HG02981 (cell line): ENCODE results near the gene BIRC3.
"Not testable (repeated sequence)": the region's sequence is repeated elsewhere in the genome, so short reads cannot be mapped to it uniquely, and the experiment has no call there.

ENCODE experiments used
- ATAC-seq: cut with Tn5 transposase; IDR thresholded peaks from one replicate; pipeline ENCODE4 v1.9.1; 2021; ENCODE audit warnings: mild to moderate bottlenecking, moderate library complexity; ENCODE audit not compliant: unreplicated experiment

The BIRC3 gene

DNA sequence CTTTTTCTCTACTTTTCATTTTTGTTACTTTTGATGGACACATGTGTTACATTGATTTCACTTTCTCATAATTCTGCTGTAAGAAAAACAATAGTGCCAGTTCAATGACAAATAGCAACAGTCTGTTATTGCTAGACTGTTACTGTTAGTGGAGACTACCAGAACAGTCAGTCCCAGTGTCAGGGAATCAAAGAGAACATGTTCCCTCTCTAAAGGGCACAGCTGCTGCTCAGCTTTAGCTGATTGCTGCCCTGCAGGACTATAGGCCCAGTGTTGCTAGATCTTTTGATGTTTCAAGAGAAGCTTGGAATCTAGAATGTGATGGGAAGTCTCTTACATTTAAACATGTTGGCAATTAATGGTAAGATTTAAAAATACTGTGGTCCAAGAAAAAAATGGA is 3.4 kb downstream of the BIRC3 start:
- no peak for ATAC-seq

DNA sequence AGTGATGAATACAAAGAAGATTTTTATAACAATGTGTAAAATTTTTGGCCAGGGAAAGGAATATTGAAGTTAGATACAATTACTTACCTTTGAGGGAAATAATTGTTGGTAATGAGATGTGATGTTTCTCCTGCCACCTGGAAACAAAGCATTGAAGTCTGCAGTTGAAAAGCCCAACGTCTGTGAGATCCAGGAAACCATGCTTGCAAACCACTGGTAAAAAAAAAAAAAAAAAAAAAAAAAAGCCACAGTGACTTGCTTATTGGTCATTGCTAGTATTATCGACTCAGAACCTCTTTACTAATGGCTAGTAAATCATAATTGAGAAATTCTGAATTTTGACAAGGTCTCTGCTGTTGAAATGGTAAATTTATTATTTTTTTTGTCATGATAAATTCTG is 5.3 kb downstream of the BIRC3 start:
- no peak for ATAC-seq

DNA sequence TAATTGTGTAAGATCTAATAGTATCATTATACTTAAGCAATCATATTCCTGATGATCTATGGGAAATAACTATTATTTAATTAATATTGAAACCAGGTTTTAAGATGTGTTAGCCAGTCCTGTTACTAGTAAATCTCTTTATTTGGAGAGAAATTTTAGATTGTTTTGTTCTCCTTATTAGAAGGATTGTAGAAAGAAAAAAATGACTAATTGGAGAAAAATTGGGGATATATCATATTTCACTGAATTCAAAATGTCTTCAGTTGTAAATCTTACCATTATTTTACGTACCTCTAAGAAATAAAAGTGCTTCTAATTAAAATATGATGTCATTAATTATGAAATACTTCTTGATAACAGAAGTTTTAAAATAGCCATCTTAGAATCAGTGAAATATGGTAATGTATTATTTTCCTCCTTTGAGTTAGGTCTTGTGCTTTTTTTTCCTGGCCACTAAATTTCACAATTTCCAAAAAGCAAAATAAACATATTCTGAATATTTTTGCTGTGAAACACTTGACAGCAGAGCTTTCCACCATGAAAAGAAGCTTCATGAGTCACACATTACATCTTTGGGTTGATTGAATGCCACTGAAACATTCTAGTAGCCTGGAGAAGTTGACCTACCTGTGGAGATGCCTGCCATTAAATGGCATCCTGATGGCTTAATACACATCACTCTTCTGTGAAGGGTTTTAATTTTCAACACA is 6.4 kb downstream of the BIRC3 start:
- no peak for ATAC-seq

DNA sequence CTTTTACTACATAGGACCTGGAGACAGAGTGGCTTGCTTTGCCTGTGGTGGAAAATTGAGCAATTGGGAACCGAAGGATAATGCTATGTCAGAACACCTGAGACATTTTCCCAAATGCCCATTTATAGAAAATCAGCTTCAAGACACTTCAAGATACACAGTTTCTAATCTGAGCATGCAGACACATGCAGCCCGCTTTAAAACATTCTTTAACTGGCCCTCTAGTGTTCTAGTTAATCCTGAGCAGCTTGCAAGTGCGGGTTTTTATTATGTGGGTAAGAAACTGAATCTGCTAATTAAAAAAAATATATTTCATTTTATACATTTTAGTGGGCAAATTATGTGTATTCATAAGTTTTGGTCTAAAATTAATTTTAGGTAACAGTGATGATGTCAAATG is 7.8 kb downstream of the BIRC3 start:
- no peak for ATAC-seq

DNA sequence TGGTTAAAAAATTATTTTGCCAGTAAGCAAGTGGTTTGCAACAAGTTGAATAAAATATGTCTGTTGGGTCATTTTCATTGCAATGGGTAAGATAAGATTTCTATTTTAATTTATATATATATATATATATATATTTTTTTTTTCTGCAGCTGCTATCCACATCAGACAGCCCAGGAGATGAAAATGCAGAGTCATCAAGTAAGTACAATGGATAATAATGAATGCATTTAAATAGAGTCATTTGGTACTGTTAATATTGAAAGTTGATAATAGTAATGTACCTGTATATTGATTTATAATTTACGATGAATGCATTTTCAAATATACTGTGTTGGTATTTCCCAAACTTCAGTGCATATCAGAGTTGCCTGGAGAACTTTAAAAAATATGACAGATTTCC is 11.5 kb downstream of the BIRC3 start:
- ATAC-seq: no peak

DNA sequence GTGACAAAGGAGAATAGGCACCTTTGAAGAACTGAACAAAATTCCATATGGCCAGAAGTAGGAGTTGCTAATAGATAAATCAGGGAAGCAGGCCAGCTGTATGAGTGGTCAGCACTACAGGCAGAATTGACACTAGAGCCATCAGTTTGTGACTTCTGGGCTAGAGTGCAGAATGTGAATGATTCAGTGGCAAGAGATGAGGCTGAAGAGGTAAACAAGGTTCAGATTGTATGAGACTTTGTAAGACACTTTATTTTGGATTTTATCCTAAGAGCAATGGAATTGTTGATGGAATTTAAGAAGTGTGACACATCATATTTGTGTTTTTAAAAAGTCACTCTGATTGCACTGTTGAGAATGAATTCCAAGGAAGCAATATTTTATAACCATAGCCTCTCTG is 12.9 kb downstream of the BIRC3 start:
- ATAC-seq: no peak

DNA sequence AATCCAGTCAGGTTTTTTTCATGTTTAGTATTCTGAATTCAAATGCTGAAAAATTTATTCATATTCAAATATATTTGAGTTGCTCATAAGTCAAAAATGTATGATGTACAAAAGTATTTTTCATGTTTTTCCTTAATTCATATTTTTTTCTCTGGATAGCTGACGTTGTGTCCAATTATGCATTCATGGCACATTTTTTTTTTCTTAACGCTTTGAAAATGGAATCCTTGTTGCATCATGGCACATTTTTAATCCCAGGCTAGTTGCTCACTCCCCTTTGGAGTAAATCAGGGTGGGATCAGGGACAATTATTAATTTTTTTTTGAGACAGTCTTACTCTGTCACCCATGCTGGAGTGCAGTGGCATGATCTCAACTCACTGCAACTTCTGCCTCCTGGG is 14.1 kb downstream of the BIRC3 start:
- ATAC-seq: no peak

DNA sequence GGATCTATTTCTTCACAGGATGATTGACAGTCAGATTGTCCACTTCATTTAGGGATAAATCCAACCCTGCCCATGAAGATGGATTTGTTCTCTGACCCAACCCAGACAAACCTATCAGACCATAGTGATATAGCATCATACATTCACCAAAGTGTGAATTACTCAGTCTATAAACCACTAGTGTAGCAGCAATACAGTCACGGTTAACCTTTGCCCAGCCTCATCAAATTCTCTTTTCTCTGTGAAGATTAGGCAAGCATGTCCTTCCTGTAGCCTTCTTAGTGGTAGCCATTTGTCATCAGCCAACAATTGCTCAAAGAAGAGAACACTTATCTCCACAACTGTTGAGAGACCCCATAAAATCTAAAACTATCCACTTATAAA is 15.3 kb downstream of the BIRC3 start:
- ATAC-seq: no peak

DNA sequence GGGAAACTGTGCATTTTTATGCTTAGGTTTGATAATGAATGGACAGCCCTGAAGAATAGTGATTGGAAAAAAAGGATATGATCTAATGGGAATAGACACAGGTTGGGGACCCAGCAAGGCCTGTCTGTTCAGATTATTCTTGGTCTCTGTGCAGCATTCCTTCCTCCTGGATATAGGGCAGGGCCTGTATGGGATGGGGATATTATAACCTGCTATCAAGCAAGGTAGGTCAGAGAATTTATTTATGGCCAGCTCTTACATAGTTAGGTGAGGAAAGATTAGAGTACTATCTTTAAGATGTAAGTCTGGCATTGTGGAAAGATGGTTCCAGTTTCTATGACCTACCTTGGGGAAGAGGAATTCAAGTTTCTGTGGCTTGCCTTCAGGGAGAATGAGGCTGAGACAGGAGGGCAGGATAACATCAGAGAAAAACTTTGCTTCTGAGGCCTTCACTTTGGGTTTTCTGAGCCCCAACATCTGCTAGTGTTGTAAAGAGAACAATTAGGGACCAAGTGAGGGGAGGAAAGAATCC is 21.3 kb downstream of the BIRC3 start:
- no peak for ATAC-seq

DNA sequence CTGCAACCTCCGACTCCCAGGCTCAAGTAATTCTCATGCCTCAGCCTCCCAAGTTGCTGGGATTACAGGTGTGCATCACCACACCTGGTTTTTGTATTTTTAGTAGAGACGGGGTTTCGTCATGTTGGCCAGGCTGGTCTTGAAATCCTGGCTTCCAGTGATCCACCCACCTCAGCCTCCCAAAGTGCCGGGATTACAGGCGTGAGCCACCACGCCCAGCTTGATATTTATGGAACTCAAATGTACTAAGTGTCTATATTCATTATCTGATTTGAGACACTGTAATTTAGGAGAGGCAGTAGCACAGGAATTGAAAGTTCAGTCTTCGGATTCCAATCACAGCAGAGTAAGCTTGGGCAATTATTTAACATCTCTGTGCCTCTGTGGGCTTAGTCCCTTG is 24.0 kb downstream of the BIRC3 start:
- ATAC-seq: not testable (repeated sequence)

DNA sequence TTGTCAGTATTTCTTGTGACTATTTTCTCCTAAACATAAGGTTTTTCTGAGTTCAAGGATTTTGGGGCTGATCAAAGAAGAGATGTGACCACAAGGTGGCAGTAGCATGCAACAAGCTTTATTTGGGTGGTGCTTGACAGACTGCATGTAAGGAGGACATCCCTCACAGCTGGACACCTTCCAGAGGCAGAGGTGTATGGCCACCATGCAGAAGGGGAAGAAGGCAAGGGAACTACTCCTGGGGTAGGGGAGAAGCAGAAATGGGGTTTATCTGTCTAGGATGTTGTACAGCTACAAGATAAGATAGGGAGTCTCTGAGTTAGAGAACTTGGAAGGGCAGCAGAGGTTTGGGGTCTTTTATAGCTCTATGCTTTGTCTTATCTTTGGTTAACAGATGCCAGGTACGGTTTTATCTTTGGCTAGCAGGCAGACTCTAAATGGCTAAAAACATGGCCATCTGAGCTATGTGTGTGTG is 24.6 kb downstream of the BIRC3 start:
- ATAC-seq: peak; percentile 37

DNA sequence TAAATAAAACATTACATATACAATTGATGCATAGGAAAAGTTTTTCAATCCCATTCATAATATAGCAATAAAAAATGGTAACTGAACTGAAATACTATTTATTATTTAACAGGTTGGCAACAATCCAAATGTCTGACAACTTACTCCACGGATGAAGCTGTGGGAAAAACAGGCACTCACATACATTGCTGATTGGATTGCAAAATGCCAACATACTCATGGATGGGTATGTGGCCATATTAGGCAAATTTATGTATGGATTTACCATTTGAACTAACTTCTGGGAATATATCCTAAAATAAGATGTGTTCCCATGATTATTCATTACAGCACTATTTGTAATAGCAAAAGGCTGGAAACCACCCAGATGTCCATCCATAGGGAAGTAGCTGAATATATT is 26.5 kb downstream of the BIRC3 start:
- no peak for ATAC-seq

DNA sequence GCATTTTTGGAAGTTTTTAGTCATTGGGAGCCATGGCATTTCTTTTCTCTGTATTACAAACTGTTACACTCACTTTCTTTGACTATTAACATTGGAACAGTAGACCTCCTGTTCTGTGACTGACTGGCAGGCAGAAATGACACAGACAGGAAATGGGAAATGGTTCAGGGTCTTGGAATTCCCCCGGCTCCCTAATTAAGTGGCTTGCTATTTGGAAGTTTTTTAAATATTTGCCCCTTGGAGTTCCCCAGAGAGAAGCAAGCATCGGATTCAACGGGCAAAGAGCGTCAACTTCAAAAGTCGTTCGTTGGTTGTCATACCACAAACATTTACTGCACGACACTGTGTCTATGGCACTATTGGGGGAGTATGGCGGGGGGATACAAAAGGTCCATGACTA is 28.6 kb downstream of the BIRC3 start:
- no peak for ATAC-seq

DNA sequence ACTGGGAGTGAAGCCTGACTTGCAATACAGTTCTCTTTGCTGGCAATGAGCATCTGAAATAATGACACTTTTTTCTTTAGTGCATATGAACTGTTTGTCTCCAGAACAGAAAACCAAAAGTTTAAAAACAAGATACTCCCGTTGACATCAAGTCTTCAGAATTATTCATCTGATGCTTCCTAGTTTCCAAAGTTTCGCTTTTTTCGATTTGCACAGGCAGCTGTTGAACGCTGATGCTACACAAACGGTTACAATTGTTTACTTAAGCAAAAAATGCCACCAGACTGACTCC is 29.1 kb downstream of the BIRC3 start:
- no peak for ATAC-seq

DNA sequence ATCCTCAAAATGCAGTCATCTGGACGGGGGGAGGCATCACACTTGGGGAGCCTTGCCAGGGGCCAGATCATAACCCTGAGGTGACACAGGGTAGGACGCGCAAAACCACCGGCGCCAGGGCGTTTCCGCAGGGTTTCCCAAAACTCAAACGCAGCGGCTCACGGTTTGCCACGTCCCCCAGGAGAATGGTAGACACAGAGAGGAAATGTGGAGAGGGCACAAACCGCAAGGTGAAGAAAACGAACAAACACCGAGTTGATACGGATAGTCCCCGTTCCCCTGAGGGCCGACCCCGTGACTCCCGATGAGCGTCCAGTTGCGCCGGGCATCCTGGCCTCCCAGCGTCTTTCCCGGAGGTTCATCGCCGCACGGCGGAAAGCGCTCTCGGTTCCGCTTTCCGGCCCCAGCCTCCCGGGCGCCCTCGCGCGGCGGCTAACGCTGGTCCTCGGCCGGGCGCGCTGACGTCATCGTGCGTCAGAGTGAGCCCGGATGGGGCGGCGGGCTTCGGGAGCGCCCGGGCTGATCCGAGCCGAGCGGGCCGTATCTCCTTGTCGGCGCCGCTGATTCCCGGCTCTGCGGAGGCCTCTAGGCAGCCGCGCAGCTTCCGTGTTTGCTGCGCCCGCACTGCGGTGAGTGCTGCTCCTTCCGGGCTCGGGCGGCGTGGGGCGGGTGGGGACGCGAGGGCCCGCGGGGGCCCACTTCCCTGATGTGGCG is 29.6 kb downstream of the BIRC3 start, which contains the start of gene BIRC2:
Gene BIRC2 (plus strand): TSS at position 467 of the 714 bp plus-strand sequence. CDS start 2,641 bp downstream, outside the sequence.
- ATAC-seq: peak; percentile 89

DNA sequence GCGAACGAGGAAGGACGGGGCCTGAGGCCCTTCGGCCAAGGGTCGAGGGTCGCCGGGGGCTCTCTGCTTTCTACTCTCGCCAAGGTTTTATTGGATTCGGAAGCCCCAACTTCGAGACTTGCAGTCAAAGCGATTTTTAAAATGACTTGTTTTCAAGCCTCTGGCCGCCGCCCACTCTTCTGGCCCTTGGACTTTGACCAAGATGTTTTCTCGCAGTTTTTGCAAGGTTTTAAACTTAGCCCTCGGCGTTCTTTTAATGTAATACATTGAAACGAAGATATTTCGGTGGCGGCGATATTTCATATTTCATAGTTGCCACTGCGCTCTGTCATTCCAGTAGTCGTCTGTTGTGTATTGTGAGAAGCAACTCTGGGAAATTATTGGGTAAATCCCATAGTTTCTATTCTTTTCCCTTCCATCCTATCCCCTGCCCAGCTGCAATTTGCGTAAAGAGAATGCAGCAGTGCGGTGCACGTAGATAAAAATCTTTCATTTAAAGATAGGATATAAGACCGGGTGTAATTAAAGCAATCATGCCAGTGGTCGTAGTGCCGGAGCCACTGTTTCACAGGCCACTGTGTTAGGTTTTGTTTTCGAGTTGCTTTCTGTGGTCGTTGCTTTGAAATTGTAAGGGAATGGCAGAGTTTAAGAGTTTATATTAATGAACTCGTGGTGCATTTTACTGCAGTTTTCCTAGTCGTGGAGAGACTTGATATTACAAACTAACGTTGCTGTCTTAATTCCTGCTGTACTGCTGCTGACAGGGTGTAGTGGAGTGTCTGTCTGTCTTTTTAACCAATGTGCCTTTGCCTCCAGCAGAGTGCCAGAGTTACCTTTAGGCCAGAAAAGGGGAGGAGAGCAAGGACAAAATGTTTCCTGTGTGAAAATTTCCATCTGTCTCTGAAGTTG is 30.4 kb downstream of the BIRC3 start:
- ATAC-seq: peak; percentile 19

DNA sequence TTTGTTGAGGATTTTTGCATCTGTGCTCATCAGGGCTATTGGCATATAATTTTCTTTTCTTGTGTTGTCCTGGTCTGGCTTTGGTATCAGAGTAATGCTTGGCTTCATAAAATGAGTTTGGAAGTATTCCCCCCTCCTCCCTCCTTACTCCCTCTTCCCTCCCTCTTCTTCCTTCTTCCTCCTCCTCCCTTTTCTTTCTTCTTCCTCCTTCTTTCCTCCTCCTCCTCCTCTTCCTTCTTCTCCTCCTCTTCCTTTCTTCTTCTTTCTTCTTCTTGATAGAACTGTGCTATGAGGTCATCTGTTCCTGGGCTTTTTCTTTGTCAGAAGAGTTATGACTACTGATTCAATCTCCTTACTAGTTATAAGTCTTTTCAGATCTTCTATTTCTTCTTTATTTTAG is 39.8 kb downstream of the BIRC3 start:
- no peak for ATAC-seq

DNA sequence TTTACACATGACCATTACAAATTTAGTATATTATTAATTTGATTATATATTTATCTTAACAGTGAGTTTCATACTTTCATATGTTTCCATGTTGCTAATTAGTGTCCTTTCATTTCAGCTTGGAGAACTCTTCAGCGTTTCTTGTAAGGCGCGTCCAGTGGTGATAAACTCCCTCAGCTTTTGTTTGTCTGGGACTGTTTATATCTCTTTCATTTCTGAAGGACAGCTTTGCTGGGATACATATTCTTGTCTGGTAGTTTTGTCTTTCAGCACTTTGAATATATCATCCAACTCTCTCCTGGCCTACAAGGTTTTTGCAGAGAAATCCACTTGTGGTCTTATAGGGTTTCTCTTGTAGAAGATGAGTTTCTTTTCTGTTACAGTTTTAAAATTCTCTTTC is 42.1 kb downstream of the BIRC3 start:
- ATAC-seq: no peak

DNA sequence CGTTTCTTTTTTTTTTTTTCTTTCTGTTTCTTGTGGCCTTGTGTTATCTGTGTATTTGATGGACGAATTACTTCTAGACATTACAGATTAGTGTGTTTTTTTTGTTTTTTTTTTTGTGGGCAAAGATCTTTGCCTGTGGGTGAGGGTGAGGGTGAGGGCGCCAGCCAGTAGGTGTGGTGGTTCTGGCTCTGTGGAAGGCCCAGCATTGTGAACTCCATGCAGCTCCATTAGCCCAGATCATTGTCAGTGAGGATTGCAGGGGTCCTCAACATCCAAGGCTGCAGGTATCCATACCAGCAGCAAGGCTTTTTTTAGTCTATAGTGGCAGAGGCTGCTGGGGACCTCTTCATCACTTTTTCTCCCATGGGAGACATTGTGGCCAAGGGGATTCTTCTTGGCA is 43.4 kb downstream of the BIRC3 start:
- ATAC-seq: no peak

DNA sequence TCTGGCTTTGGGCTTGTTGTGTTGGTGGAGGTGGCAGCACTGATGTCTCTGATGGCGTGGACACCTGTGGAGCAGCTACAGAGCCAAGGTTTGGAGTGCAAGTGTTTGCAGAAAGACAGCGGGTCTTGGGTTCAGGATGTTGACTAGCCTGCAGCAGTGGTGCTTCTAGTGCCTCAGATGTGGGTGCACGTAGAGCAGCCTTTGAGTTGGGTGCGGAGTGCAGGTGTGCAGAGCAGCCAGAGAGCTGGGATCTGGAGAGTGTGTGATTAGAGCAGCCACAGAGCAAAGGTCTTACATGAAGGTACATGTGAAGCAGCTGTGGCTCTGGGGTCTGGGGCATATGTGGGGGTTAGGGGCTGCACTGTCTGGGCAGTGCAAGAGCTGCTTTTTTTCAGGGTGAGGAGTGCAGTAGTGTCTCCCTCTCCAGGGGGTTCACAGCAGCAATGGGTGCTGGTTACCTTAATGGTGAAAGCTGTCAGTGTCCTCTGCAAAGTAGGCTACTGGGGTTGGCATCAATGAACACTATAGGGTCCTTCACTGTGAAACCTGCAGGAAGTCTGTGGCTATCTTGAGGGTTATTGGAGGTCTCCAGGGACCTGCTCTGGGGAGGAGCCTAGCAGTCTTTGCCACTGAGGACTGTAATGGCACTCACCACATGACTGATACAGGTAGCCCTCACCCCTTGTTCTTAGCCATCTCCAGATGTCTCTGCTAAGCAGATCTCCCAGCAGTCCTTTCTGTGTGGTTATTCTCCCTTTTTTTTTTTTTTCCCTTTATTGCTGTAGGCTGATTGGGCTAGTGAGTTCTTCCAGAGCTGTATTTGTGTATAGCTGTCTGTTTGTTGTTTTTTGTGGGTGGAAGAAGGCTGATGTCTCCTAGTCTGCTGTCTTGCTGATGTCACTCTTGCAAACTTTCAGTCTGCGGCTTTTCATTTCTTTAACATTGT is 44.1 kb downstream of the BIRC3 start:
- ATAC-seq: peak; percentile 96
